ENCODE results near the gene ATP6V1A.

Gene ATP6V1A

DNA sequence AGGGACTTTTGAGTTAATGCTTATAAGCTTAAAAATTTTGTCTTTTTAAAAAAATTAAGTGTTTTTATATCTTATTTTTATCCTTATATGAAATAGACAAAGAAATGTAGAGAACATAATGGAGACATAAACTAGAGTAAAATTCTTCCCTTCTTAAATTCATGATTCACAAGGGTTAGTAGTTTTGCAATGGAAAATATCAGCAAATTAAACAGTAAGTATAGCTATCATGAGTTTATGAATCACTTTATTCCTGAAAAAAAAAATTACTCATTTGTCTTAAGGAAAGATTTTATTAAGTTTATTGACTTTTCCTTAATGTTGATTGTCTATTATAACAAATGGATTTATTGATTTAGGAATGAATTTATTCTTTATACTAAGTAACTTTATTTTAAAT lies 4.3 kb downstream of the ATP6V1A start:
- H3K27me3 ChIP-seq (replicated peaks; ENCODE audit: control insufficient read depth, insufficient read depth, low read length) = no peaks in the 10 kb centered on the region
- no peaks in the 10 kb centered on the region for H3K36me3 ChIP-seq (ENCODE audit: control insufficient read depth, insufficient read depth, low read length)
- no peak for DNase-seq (ENCODE audit: extremely low read depth, insufficient read length)
- TF ChIP-seq, protein P1, sequence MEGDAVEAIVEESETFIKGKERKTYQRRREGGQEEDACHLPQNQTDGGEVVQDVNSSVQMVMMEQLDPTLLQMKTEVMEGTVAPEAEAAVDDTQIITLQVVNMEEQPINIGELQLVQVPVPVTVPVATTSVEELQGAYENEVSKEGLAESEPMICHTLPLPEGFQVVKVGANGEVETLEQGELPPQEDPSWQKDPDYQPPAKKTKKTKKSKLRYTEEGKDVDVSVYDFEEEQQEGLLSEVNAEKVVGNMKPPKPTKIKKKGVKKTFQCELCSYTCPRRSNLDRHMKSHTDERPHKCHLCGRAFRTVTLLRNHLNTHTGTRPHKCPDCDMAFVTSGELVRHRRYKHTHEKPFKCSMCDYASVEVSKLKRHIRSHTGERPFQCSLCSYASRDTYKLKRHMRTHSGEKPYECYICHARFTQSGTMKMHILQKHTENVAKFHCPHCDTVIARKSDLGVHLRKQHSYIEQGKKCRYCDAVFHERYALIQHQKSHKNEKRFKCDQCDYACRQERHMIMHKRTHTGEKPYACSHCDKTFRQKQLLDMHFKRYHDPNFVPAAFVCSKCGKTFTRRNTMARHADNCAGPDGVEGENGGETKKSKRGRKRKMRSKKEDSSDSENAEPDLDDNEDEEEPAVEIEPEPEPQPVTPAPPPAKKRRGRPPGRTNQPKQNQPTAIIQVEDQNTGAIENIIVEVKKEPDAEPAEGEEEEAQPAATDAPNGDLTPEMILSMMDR (IDR thresholded peaks at IDR 0.05; ENCODE audit: insufficient read depth, low read length, poor library complexity, severe bottlenecking) = no peak
- H3K4me3 ChIP-seq (replicated peaks; ENCODE audit: low read depth, low read length) = no peak overlapping the region

- DNase-seq (ENCODE audit: extremely low read depth, insufficient read length) = no peak
- Histone ChIP-seq H3K27me3 (replicated peaks; ENCODE audit: control insufficient read depth, insufficient read depth, low read length) (no peaks in the 10 kb centered on the region), H3K36me3 (ENCODE audit: control insufficient read depth, insufficient read depth, low read length) (no peaks in the 10 kb centered on the region), H3K4me3 (replicated peaks; ENCODE audit: low read depth, low read length) (no peak overlapping the region)
- TF ChIP-seq, protein P1 (IDR thresholded peaks at IDR 0.05; ENCODE audit: insufficient read depth, low read length, poor library complexity, severe bottlenecking) = no peak
Measured at GRCh38 chr3:113753376-113753985, 6.6 kb downstream of the ATP6V1A start.

DNA sequence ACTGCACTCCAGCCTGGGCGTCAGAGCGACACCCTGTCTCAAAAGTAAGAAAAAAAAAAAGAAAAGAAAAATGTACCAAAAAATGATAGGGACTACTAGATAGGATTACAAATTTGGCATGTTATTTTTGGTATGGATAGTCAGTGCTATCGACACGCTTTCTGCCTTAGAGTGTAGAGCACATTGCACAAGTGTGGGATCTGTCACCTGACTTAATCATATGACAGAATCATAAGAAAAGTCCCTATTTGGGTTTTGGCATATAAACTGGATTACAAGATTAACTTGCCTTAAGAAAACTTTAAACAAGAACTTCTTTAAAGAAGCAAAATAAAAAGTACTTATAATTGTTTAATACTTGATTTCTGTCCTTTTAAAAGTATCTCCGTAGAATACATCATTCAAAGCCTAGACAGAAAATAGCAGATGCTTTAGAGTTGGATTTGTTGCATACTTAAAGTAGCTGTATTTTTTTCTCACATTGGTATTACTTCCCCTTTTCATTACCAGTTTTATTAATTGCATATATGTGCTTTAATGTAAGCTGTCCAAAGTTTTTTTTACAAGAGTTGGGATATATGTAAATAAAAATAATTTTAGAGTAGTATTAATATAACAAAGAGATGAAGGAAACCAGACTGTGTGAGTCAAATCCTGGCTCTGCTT lies 7.8 kb downstream of the ATP6V1A start:
- Histone ChIP-seq H3K27me3 (replicated peaks; ENCODE audit: control insufficient read depth, insufficient read depth, low read length) (no peaks in the 10 kb centered on the region), H3K36me3 (ENCODE audit: control insufficient read depth, insufficient read depth, low read length) (no peaks in the 10 kb centered on the region), H3K4me3 (replicated peaks; ENCODE audit: low read depth, low read length) (no peak overlapping the region)
- no peak for DNase-seq (ENCODE audit: extremely low read depth, insufficient read length)
- TF ChIP-seq, protein P1 (IDR thresholded peaks at IDR 0.05; ENCODE audit: insufficient read depth, low read length, poor library complexity, severe bottlenecking) = no peak

DNA sequence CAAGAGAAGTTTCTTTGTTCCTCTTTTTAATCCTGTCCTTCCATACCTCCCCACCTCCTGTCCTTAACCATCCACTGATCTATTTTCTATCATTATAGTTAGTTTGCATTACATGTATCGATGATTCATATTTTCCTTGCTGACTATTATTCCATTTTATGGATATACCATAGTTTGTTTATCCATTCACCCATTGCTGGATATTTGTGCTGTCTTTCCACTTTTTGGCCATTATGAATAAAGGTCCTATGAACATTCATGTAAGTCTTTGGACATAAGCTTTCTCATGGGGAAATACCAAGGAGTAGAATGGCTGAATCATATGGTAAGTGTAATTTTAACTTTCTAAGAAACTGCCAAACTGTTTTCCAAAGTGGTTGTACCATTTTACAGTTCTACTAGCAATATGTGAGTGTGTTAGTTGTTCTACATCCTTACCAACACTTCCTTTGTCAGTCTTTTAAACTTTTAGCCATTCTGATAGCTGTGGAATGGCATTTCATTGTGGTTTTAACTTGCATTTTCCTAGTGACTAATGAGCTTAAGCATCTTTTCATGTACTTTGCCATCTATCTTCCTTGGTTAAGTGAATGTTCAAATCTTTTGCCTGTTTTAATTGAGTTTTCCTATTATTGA lies 11.7 kb downstream of the ATP6V1A start:
- no peaks in the 10 kb centered on the region for H3K36me3 ChIP-seq (ENCODE audit: control insufficient read depth, insufficient read depth, low read length)
- H3K4me3 ChIP-seq (replicated peaks; ENCODE audit: low read depth, low read length) = no peak overlapping the region
- TF ChIP-seq, protein P1 (IDR thresholded peaks at IDR 0.05; ENCODE audit: insufficient read depth, low read length, poor library complexity, severe bottlenecking) = no peak
- no peaks in the 10 kb centered on the region for H3K27me3 ChIP-seq (replicated peaks; ENCODE audit: control insufficient read depth, insufficient read depth, low read length)
- DNase-seq (ENCODE audit: extremely low read depth, insufficient read length) = no peak

DNA sequence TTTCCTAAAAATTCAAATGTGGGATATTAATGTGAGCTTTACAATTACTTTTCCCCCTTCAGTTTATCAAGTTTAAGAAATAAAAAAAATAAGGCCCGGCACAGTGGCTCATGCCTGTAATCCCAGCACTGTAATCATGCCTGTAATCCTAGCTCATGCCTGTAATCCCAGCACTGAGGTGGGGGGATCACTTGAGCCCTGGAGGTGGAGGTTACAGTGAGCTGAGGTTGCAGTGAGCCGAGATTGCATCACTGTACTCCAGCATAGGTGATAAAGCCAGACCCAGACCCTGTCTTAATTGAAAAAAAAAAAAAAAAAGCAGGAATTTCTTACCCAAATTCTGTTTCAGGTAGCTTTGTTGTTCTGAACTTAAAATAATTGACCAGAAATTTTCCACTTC lies 17.9 kb downstream of the ATP6V1A start:
- no peaks in the 10 kb centered on the region for H3K27me3 ChIP-seq (replicated peaks; ENCODE audit: control insufficient read depth, insufficient read depth, low read length)
- DNase-seq (ENCODE audit: extremely low read depth, insufficient read length) = no peak
- no peak overlapping the region for H3K4me3 ChIP-seq (replicated peaks; ENCODE audit: low read depth, low read length)
- TF ChIP-seq, protein P1 (IDR thresholded peaks at IDR 0.05; ENCODE audit: insufficient read depth, low read length, poor library complexity, severe bottlenecking) = no peak
- H3K36me3 ChIP-seq (ENCODE audit: control insufficient read depth, insufficient read depth, low read length) = no peaks in the 10 kb centered on the region
